GF-D8 (cell line): ENCODE results near the gene PASK.

Experiments
- DNase-seq: peaks from one replicate; lab custom pipeline; 2025; lab: John Stamatoyannopoulos, UW

PASK gene

DNA sequence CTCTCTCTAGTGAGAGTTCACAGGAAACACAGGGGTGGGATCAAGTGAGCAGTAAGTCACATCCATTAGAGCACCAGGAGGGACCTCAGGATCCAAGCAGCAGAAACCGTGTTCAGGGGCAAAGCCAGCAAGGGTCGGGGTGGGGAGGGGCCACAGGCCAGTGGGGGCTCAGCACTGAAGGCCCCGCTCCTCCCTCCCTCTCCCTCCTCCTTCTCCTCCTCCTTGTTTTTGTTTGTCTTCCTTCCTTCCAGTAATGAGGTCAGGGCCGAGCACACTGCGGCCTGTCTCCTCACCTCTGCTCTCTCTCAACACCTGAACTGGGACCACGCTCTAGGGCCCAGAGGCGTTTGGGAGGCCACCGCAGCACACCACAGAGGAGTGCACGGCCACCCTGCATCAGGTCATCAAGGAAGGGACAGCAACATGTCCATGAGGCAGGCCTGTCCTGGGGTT, 68.1 kb downstream of the PASK start:
- DNase-seq = no peak

DNA sequence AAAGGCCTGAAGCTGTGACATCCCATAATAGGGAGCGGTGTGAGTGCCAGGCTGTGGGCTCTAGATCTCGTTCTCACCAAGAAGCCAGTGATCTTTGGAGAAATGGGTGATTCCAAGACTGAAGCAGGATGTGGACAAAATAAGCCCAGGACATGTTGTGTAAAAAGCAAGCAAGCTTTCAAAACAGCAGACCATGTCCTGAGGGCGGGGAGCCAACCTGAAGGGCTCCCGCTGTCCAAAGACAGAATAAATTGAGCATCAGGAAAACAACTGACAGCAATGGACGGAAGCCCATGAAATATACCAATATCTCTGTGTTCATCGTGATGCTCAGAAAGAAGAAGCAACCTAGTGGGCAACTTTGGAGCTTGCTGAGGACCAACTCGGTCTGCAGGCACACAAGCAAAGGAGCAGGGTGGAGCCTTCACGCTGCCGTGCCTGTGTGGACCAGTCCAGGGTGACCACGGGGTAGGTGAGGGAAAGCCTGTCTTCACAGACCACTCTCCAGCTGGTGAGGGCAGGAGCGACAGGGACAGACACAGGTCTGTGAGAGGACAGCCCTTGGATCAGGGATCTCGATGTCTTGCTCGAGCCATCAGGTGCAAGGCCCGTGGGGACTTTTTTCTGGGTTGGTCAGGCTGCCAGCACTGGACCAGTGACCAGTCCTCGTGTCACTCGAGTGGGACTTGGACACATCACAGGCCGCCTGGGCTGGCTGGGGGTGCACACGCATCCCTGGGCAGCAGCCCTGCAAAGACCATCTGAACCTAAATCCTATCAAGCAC, 68.7 kb downstream of the PASK start:
- no peak for DNase-seq

DNA sequence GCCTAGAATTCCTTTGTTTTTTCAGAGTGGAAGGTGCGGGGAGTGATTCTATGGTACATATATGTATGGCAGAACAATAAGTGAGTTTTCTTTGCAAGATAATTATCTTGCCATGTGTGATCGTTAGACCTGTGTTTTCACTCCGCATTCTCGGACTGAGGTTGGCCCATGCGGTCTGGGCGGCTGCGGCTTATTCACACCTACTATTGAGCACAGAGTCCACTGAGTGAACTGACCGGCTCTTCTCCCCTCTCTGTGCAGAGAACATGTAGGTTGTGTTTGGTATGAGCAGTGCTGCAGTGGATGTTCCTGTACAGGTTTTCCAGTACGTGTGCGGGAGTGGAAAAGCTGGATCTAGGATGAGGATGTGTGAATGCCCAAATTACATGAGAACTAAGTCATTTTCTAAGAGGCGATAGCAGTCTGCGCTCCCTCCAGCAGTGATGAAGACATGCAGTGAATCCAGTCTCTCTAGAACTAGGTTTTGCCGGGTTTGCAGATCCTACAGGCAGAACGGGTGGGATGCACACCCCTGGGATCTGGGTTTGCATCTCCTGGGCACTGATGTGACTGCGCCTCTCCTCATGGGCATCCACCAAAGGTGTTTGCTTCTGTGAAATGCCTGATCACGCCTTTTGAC, 74.3 kb downstream of the PASK start:
- DNase-seq = no peak

DNA sequence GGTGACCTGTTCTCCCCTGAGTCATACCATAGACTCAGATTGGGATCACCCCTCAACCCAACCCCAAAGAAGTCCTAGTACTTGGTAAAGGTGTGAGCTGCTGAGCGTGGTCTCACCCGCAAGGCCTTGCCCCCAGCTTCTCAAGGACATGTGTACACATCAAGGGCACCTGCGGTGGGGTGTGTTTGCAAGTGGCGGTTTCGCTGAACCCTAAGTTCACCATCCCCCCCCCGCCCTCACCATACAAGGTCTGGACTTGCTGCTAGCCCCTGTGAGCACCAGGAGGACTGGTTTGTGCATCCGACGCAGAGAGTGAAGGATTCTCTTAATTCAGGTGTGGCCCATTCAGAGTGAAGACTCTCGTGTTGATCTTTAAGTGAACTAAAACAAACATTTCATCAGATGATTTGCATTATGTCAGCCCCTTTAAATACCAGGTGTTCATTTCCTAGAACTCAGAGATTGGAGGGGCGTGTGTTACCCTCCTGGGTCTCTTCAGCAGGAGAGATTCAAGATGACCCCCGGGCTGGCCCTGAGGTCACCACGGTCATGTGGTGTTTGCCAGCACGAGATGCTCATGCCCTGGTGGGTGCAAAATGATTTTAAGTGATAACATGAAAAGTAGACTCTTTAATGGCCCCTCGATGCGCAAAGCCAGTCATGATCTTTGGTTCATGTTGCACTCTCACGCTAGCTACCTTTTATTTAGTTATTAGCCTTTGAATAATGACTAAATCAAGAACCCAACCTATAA, 75.0 kb downstream of the PASK start:
- DNase-seq = no peak

DNA sequence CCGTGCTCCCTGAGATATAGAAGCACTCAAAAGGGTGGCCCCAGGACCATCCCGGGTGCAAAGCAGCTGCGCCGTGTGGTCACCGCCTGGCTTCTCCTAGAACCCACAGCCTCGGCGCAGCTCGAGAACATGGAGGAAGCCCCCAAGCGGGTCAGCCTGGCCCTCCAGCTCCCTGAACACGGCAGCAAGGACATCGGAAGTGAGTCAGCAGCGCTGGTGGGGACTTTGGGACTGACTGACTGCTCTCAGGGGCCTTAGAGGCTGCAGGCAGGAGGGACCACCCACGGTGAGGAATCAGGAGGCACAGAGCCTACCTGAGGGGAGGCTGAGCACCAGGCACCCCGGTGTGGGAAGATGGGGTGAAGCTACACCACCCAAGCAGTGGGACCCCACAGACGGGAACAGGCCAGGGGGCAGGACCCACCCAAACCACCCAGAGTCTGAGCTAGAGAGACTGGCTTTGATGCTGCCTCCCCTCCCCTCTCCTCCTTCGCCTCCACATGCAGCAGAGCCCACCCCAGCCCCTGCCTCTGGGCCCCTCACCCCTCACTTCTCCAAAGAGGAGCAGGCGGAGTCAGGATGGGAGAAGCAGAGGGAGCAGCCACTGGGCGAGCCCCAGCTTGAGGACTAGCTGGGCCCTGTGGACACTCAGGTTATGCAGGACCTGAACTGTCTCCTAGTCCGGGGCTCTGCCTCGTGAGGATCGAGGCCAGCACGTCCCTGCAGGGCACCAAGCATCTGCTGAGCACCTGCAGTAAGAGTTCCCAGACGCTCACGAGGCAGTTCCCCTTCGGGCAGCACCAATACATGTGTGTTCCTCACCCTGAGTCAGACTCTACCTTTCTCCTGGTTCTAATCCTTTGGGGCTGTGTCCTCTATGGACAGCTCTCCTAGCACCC, 75.9 kb downstream of the PASK start:
- no peak for DNase-seq

DNA sequence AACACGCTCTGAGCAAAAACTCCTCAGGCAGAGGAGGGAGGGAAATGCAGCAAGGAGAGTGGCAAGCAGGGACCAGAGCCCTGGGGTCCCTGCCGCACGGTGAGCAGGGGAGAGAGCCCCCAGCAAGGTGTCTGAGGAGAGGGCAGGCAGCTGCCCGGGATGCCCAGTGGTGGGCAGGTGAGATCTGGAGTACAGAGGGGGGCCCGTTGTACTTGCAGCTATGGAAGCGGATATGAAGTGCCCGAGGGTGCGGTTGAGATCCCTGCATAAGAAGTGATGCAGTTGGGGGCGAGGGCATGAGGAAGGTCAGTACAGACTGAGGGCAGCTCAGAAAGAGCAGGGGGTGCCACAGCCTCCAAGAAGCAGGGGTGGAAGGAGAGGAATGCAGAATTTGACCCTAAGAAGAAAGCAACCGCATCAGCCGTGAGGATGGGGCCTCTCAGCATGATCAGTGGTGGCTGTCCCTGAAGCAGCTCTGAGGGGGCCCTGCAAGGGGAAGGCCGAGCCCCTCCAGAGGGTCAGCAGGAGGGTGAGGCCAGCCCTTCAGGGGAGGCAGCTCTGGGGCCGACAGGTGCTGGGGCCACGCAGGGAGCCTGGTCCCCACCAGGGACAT, 76.6 kb downstream of the PASK start:
- no peak for DNase-seq

DNA sequence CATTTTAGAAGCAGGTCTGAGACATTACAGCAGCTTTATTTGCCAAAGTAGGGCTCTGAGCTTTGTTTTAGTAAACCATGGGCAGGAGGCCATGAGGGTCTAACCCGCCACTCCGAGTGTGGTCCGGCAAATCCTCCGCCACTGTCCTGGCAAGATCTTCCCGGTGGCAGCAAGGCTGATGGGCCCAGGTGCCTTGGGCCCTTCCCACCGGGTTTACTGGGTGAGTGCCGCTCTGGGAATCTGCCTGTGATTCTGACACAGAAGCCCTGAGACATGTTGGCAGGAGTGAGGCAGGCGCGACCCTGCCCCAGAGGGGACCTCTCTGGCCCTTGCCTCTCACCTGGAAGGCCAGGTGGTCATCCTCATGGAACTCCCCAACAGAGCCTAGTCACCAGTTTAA, 77.1 kb downstream of the PASK start:
- DNase-seq = no peak

DNA sequence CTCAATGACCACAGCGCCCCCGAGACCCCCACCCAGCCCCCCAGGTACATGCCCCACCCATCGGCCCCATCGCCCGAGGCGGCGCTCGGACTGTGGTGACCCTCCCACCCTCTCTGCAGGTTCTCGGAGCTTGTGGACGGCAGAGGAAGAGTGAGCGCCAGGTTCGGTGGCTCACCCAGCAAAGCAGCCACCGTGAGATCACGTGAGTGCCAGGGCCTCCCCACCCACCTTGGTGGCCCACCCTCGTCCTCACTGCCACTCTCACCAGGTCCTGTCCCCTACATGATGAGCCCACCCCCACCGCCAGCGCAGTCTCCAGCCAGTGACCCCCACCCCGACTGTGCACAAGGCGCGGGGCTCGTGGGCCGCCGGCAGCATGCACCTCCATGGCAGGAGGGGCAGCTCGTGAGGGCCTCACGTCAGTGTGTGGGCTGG, 77.6 kb downstream of the PASK start:
- no peak for DNase-seq

DNA sequence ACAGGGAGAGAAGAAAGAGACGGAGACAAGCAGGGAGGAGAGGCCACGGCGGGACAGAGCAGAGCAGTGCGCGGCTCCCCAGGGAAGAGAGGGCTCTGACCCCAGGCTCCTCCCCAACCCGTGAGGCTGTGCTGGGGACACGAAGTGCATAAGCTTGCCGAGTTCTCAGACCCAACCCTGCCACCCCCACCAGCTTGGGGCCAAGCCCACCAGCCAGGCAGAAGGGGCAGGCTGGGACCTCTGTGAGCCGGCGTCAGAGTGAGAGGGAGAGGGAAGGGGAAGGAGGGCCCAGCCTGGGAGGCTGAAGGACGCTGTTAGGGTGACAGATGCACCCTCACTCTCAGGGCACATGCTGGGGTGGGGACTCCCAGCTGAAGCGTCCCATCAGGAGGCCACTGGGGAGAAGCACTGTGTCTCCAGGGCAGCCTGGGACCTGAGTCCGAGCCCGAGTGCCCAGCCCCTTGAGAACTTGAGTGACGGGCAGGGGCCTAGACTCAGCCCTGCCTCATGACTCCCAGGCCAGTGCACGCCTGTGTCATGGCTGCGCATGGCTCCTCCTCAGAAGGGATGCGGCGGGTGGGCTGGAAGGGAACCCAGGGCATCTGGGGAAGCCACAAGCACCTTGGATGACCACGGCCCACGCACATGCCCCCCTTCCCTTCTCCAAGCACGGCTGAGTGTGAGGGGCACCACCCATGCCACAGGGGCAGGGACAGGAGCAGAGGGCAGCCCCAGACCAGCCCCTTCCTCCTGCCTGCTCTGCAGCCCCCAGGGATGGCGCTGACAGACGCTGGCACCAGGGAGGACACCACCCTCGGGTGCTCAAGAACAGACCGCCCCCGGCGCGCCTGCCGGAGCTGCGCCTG, 78.2 kb downstream of the PASK start:
- no peak for DNase-seq

DNA sequence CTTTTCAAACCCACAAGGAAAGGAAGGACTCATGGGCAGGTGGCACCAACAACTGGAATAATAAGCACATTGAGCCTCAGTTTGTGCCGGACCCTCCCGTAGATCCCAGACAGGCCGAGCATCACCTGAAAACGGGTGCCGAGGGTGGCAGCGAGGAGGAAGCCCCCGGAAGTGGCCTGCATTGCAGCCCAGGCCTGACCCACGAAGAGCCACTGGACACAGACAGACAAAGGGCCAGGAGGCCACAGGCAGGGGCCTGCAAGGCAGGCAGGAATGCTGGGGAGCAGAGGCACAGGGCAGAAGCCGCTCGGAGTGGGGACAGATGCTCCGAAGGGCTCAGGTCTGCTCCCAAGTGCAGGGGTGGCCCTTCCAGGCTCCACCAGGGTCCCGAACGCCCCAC, 78.9 kb downstream of the PASK start:
- DNase-seq = no peak

DNA sequence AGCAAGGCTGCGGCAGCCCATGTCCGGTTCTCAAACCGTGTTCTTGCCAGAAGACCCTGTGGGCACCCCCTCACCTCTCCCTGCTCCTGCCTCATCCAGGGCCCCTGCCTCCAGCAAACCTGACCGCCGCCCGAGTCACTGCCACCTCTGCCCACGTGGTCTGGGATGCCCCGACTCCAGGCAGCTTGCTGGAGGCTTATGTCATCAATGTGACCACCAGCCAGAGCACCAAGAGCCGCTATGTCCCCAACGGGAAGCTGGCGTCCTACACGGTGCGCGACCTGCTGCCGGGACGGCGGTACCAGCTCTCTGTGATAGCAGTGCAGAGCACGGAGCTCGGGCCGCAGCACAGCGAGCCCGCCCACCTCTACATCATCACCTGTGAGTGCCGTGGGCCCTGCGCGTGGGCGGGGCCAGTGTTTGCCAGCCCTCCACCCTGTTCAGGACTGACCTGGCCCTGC, 79.4 kb downstream of the PASK start:
- no peak for DNase-seq

DNA sequence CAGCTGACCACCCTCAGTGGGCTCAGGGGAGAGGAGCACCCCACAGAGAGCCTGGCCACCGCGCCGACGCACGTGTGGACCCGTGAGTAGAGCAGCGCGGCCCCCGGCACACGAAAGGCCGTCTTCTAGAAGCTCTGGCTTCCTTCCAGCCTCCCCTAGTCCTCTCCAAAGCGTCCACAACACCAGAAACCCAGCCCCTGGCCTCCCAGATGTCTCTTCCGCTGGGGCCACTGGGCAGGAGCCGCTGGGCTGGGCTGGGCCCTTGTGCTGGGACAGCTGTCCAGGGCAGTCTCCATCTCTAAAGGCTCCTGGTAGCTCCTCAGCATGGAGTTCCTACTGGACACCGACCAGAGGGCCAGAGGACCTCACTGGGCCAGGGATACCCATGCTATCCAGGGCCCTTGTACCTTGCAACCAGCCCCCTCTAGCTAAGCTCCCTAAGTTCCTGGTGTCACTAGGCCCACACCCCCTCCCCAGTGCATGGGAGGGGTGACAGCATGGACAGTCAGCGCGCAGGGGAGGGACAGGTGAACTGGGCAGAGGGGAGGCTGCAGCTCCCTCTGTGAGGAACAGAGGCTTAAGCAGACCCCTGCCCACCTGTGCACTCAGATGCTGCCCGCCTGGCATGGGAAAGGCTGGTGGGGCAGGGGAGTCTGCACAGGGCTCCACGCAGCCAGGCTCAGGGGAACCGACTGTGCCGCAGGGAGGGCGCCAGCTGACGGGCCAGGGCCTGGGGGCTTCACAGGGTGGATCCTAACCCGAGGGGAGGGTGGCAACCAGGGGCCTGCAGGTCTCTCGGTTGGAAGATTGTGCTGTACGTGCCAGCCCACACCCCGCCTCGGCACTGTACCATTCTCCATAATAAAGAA, 80.1 kb downstream of the PASK start:
- no peak for DNase-seq

DNA sequence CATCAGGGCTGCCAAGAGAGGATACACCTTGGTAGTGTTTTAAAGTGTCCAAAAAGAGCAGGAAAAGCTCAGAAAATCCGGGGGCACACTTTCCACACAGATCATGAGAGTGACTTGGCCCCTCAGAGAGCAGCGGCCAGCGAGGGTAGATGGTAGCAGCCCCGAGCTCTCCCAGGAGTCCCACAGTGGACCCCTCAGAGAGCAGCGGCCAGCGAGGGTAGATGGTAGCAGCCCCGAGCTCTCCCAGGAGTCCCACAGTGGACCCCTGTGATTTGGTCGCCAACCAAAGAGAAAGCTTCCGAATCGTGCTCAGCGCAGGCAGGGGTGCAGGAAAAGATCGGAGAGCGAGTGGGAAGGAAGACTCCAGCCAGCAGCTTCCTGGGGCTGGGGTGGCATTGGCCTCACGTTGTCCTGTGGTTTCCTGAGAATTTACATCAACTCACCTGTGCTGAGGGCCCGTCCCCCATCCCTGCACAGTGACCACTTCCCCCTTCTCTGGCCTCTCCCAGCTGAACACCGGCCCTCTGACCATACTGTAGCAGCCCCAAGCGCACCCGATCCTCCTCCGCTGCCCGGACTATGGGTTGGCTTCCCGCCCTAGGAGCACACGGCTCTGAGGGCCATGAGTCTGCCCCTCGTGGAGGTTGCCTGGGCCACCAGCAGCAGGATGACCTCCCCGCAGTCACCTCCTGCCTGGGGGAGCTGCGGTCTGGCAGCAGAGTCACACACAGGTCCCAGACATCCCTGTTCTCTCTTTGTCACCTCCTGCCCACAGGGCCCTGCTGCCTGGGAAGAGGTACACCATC, 80.9 kb downstream of the PASK start:
- DNase-seq = no peak

DNA sequence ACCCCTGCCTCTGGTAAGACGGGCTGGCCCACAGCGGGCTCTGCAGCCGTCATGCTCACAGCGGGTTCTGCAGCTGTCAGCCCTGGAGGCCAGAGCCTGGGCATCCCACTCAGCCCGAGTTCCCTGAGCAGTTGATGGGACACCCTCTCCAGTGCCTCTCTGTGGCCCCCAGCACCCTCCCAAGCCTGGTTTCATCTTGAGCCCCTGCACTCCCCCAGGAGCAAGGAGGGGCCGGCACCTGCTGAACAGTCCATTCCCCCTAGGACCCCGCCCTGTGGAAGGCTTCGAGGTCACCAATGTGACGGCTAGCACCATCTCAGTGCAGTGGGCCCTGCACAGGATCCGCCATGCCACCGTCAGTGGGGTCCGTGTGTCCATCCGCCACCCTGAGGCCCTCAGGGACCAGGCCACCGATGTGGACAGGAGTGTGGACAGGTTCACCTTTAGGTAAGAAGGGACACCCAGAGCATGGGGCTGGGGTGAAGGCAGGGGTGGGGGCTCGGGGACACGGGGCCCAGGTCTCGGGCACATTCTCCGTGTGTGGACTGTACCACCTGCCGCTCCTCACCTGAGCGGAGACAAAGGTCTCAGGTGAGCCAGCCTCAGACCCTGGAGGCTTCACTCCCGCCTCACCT, 81.7 kb downstream of the PASK start:
- no peak for DNase-seq

DNA sequence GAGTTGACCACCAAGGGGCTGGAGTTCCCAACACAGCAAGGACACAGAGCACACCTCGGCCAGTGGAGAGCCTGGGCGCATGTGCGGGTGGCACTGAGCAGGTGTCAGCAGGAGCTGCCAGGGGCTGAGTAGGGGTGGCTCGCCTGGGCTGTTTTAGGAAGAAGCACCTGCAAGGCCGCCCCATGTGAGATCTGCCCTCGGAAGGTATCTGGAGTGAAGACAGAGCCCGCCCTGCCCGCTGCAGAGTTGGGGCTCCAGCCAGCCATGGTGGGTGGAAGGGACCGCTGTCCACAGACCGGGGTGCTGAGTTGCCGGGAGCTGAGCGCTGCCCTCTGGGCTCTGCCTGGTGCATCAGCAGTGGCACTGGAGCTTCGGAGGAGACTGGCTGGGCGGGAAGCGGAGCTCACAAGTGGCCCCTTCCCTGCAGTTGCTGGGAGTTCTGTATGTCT, 82.4 kb downstream of the PASK start:
- DNase-seq = no peak

DNA sequence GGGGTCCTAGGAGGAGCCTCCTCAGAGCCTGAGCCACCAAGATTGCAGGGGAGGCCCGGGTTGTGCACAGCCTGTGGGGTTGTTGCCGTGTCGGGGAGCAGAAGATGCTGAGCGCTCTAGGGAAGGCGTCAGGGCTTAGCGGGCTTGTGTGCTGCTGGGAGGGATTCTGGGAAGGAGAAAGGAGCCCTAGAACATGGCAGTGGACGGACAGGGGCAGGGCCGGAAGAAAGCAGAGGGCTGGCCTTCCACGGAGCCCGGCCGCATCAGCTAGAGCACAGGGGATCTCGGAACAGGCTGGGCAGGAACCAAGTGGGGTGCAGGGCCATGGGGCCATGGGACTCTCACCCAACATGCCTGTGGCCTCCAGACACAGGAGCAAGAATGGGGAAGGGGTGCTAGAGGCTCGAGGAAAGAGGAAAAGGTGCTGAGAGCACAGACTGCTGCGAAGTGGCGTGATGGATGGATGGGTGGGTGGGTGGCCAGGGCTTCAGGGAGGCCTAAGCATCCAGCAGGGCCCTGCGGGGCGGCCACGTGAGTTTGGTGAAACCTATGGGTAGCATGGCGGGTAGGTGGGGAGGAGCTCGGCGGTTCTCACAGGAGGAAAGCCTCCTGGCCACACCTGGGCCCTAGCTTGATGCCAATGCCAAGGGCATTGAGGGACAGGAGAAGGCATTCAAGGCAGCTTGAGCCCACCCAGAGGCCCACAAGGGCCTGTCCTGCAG, 82.9 kb downstream of the PASK start:
- no peak for DNase-seq

DNA sequence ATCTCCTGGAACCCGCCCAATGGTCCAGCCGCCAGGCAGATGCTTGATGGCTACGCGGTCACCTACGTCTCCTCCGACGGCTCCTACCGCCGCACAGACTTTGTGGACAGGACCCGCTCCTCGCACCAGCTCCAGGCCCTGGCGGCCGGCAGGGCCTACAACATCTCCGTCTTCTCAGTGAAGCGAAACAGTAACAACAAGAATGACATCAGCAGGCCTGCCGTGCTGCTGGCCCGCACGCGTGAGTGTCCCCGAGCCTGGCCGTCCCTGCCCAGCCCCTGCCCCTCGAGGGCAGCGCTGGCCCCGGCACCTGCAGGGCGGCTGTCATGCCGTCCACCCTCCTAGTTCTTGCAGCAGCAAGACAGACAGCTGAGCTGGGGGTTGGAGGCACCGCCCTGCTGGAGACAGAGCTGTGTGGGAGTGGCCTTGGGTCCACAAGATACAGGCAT, 83.9 kb downstream of the PASK start:
- no peak for DNase-seq
